ENCODE data around the gene UPK2.
"Not testable (repeated sequence)": the region's sequence is repeated elsewhere in the genome, so short reads cannot be mapped to it uniquely, and the experiment has no call there.

UPK2 gene

GRCh38 chr11:118939404-118939915, 16.6 kb upstream of the UPK2 start:
- DNase-seq = no peak

DNA sequence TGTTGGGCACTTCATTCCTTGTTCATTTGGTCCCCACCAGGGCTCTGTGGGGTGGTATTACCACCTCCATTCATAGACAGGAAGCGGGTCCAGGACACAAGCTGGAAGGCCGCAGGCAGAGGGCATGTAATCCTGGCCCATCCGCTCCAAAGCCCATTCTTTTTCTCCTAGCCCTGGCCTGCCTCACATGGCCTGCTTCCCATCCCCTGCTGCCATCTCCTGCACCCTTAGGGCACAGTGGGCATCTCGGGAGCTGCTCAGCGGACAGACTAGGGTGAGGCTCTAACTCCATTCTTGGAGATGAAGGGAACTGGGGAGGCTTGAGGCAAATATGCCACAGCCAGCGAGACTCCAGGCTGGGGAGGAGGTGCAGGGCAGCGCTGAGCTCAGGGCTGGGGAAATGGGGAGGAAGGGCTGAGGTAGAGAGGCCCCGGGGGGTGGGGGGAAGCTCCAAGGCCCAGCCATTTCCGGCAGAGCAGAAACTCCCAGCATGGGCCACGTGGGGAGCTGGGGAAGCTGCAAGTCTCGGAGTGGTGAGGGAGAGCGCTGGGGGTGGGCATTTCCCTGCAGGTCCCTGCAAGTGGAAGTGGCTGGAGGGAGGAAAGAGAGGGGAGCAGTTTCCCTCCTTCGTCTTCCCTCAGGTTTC, 16.0 kb upstream of the UPK2 start:
- DNase-seq = no peak

- DNase-seq = no peak
Measured at GRCh38 chr11:118947091-118947490, 9.0 kb upstream of the UPK2 start.

GRCh38 chr11:118948000-118948399, 8.1 kb upstream of the UPK2 start:
- DNase-seq = no peak

- no peak for DNase-seq
Measured at GRCh38 chr11:118953265-118953664, 2.8 kb upstream of the UPK2 start.

- not testable (repeated sequence) for DNase-seq
Measured at GRCh38 chr11:118953976-118954375, 2.1 kb upstream of the UPK2 start.

GRCh38 chr11:118956847-118957469, 860 bp downstream of the UPK2 start:
- no peak for DNase-seq

GRCh38 chr11:118957549-118957948, 1.5 kb downstream of the UPK2 start:
- no peak for DNase-seq

- no peak for DNase-seq
Measured at GRCh38 chr11:118957968-118958367, 1.9 kb downstream of the UPK2 start.

DNA sequence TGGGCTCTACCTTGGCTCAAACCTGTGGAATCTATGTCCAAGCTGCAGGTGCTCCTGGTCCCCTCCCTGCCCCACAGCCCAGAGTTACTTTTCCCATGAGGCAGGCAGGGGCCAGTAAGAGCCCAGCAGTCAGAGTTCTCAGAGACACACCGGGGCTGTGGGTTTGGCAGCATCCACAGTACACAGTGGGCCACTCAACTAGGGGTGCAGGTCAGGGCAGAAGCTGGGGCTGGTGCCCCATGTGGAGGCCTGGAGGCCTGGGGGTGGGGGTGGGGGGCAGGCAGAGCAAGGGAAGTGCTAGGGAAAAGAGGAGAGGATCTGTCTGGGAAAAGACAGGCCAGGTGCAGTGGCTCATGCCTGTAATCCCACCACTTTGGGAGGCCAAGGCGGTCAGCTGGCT, 2.5 kb downstream of the UPK2 start:
- no peak for DNase-seq

DNA sequence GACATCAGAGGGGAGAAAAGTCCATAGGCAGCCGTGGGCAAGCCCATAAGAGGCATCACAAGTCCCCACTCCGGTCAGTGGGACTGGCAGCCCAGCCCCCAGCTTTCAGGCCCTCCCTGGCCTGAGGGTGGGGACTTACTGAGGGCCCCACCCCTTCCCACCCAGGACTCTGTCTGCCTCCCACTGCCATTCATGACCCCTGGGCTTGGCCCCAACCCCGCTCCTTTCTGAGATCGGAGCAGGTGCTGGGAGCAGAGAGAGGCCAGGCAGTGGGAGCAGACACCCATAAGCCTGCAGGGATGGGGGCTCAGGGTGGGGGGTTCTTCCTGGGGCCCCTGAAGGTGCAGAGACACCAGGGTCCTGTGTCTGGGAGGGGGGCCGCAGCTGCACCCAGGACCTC, 5.1 kb downstream of the UPK2 start:
- no peak for DNase-seq

DNA sequence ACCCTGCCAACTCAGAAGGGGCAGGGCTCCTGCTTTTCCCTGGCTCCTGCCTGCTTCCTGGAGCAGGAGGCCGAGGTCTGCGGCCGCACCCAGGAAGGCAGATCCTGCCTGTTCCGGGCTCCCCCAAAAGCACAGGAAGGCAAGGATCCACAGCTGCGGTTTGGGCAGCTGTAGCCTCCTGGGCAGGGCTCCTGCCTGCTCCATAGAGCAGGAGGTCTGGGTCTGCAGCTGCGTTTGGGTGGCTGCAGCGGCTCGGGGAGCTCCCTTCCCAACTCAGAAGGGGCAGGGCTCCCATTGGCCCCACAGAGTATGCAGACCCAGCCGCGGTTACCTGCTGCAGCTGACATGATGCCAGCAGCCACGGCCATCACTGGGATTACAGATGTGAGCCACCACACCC, 5.5 kb downstream of the UPK2 start:
- DNase-seq = no peak

DNA sequence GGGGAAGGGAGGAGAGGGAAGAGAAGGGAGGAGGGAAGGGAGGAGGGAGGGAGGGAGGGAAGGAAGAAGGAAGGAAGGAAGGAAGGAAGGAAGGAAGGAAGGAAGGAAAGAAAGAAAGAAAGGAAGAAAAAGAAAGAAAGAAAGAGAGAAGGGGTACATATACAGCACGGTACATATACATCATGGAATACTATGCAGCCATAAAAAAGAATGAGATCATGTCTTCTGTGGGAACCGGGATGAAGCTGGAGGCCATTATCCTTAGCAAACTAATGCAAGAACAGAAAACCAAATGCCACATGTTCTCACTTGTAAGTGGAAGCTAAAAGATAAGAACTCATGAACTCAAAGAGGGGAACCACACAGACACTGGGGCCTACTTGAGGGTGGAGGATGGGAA, 13.4 kb downstream of the UPK2 start:
- DNase-seq = not testable (repeated sequence)

GRCh38 chr11:118971646-118972045, 15.5 kb downstream of the UPK2 start, which contains the start of gene FOXR1:
Gene FOXR1, plus strand, starts transcription at chr11:118971761. Its CDS starts 171 bp downstream, at chr11:118971932.
- no peak for DNase-seq

- DNase-seq = no peak
Measured at GRCh38 chr11:118973985-118974384, 17.9 kb downstream of the UPK2 start.

- no peak for DNase-seq
Measured at GRCh38 chr11:118975771-118976709, 19.9 kb downstream of the UPK2 start.

GRCh38 chr11:118979434-118979833, 23.3 kb downstream of the UPK2 start:
- no peak for DNase-seq

DNA sequence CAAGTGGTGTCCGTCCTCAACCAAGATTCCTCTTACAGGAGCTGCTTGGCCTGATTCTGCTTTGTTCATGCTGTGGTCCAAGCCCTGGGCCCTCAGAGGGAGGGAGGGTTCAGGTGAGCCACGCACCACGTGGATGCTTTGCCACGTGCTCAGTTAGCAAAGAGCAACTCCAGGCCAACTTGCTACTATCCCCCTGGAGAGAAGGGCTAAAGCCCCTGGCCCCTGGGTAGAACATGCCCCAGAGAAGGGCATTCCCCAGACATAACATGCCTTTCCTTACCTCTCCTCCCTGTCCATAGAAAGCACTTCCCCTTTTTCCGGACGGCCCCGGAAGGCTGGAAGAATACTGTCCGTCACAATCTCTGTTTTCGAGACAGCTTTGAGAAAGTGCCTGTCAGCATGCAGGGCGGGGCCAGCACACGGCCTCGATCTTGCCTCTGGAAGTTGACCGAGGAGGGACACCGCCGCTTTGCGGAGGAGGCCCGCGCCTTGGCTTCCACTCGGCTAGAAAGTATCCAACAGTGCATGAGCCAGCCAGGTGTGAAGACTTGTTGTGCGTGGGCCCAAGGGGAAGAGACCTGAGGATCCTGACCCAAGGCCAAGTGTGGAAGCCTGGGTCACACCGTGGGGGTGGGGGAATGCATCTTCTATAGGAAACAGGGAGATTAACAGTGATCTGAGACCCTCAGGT, 24.2 kb downstream of the UPK2 start:
- no peak for DNase-seq

- DNase-seq = not testable (repeated sequence)
Measured at GRCh38 chr11:118984337-118984736, 28.2 kb downstream of the UPK2 start.

DNA sequence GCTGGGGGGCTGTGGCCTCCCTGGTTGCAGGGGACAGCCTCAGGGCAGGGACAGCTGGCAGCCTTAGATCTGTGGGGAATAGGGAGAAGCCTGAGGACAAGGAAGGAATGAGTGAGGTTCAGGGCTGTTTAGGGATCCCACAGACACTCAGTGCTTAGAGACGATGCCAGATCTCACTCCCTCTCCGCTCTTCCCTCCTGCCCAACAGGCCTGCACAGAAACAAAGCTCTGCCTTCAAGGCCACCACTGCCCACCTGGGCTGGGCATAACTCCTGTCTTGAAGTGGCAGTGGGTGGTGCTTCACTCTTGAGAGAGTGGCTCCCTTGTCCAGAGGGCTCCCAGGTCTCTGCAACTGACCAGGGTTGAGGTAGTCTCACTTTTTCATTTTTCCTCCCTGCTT, 28.7 kb downstream of the UPK2 start:
- DNase-seq = no peak

DNA sequence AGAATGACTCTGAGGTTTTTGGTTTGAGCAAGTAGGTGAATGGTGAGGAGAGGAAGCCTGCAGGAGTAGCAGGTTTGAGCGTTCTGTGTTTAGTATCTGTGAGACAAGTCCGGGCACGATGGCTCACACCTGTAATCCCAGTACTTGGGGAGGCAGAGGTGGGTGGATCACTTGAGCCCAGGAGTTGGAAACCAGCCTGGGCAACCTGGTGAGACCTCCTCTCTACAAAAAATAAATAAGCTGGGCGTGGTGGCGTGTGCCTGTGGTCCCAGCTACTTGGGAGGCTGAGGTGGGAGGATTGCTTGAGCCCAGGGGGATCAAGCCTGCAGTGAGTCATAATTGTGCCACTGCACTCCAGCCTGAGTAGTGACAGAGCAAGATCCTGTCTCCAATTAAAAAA, 32.2 kb downstream of the UPK2 start:
- DNase-seq = no peak

- not testable (repeated sequence) for DNase-seq
Measured at GRCh38 chr11:118991486-118992038, 35.5 kb downstream of the UPK2 start.
